ENCODE measurements around the gene WRAP53. TPM values are rescaled to one million over a fixed set of nuclear protein-coding genes. Genes with fewer than 3 reads are reported as not detected.

WRAP53 gene
- total and polyA plus RNA-seq, 4 experiments from 2014 or later, result 9.8 to 13.1 (median 12.2) TPM

- H3K36me3 Mint-ChIP-seq, result peaks cover 40 to 42% of the 10 kb centered on the region in 2 donors
- Histone ChIP-seq H3K27ac (ENCODE audit: low read depth, low read length) (no peak overlapping the region), H3K4me3 (ENCODE audit: low read length in 2 of 2) (no peak overlapping the region), H3K27me3 (ENCODE audit: insufficient read depth, low read length) (no peaks in the 10 kb centered on the region), H3K9me3 (ENCODE audit: control insufficient read depth in 1 of 2, low read length in 2 of 2) (peaks cover 6 to 7% of the 10 kb centered on the region in 2 donors), H3K4me1 (ENCODE audit: insufficient read depth, low read length) (no peaks in the 10 kb centered on the region), H3K36me3 (ENCODE audit: insufficient read depth, low read length) (peaks cover 27% of the 10 kb centered on the region)
- H3K4me3 Mint-ChIP-seq, result no peak overlapping the region
- intact Hi-C loops (cut with micrococcal nuclease), result no loop called here
- H3K4me1 Mint-ChIP-seq, result peaks cover 7 to 18% (median 10%) of the 10 kb centered on the region in 4 donors
- peak overlapping the region in 3 of 7 donors; percentile 5 to 54 (median 12) for H3K27ac Mint-ChIP-seq
- no peaks in the 10 kb centered on the region for H3K27me3 Mint-ChIP-seq
- peaks cover 0 to 11% (median 6%) of the 10 kb centered on the region in 8 donors for H3K9me3 Mint-ChIP-seq
- ChIA-PET CTCF (ENCODE audit: partially characterized antibody) (interaction anchor here (2.0 kb wide), 1 partner anchor 9 kb away, joined by 8 read pairs; the partner anchor contains the start of gene TP53), POLR2A (ENCODE audit: partially characterized antibody) (interaction anchor here (2.2 kb wide), 1 partner anchor 9 kb away, joined by 9 read pairs; the partner anchor contains the start of gene TP53)
- DNase-seq, result no peak
Observed at GRCh38 chr17:7677388-7678067, 10.7 kb upstream of the WRAP53 start.

- Mint-ChIP-seq H3K36me3 (peaks cover under 1 to 35% of the 10 kb centered on the region in 2 donors), H3K4me1 (peaks cover 16 to 56% (median 40%) of the 10 kb centered on the region in 4 donors), H3K4me3 (peak overlapping the region; percentile 93 to 98 (median 96)), H3K9me3 (peaks cover 0 to 10% (median 0%) of the 10 kb centered on the region in 8 donors), H3K27ac (peak overlapping the region; percentile 98 to 100 (median 99)), H3K27me3 (no peaks in the 10 kb centered on the region)
- ChIA-PET POLR2A (ENCODE audit: partially characterized antibody) (interaction anchor here (0.7 to 6.8 kb wide), 17 partner anchors 8 to 472 kb away, joined by 3 to 116 read pairs (median 28); partner anchors contain the start of genes ATP1B2, CD68, CNTROB and CYB5D1), CTCF (ENCODE audit: partially characterized antibody) (interaction anchor here (1.3 to 6.4 kb wide), 5 partner anchors 34 to 329 kb away, joined by 3 to 56 read pairs (median 4); partner anchors contain the start of genes FXR2 and SHBG)
- peak overlapping the region; percentile 100 for H3K4me3 ChIP-seq (ENCODE audit: low read length in 2 of 2)
- intact Hi-C loops (cut with micrococcal nuclease), result loop anchor here (5.0 kb wide), 4 partner anchors 157 to 638 kb away; partner anchors contain the start of gene KCTD11
- peak in 3 of 5 donors; percentile 32 to 41 (median 33) for DNase-seq
- H3K27me3 ChIP-seq (ENCODE audit: insufficient read depth, low read length), result no peaks in the 10 kb centered on the region
- peak overlapping the region; percentile 99 for H3K27ac ChIP-seq (ENCODE audit: low read depth, low read length)
- H3K9me3 ChIP-seq (ENCODE audit: control insufficient read depth in 1 of 2, low read length in 2 of 2), result no peaks in the 10 kb centered on the region
- peaks cover 40% of the 10 kb centered on the region for H3K4me1 ChIP-seq (ENCODE audit: insufficient read depth, low read length)
- H3K36me3 ChIP-seq (ENCODE audit: insufficient read depth, low read length), result no peaks in the 10 kb centered on the region
Observed at GRCh38 chr17:7684851-7685532, 3.3 kb upstream of the WRAP53 start.

- Histone ChIP-seq H3K9me3 (ENCODE audit: control insufficient read depth in 1 of 2, low read length in 2 of 2) (no peaks in the 10 kb centered on the region), H3K4me1 (ENCODE audit: insufficient read depth, low read length) (peaks cover 40% of the 10 kb centered on the region), H3K27me3 (ENCODE audit: insufficient read depth, low read length) (no peaks in the 10 kb centered on the region), H3K27ac (ENCODE audit: low read depth, low read length) (peak overlapping the region; percentile 99), H3K4me3 (ENCODE audit: low read length in 2 of 2) (peak overlapping the region; percentile 100), H3K36me3 (ENCODE audit: insufficient read depth, low read length) (no peaks in the 10 kb centered on the region)
- intact Hi-C loops (cut with micrococcal nuclease), result loop anchor here (1.0 to 5.0 kb wide), 12 partner anchors 58 to 638 kb away; partner anchors contain the start of genes KCTD11, MPDU1, NAA38 and POLR2A
- peaks cover 0 to 10% (median 0%) of the 10 kb centered on the region in 8 donors for H3K9me3 Mint-ChIP-seq
- POLR2A ChIA-PET (ENCODE audit: partially characterized antibody), result interaction anchor here (0.7 to 6.8 kb wide), 50 partner anchors 9 to 1268 kb away, joined by 3 to 116 read pairs (median 11); partner anchors contain the start of genes ACAP1, ATP1B2, CD68 and CNTROB
- DNase-seq, result peak; percentile 91 to 95 (median 94)
- peaks cover 19 to 59% (median 41%) of the 10 kb centered on the region in 4 donors for H3K4me1 Mint-ChIP-seq
- H3K36me3 Mint-ChIP-seq, result peaks cover 5 to 38% of the 10 kb centered on the region in 2 donors
- CTCF ChIA-PET (ENCODE audit: partially characterized antibody), result interaction anchor here (0.6 to 6.4 kb wide), 18 partner anchors 8 to 640 kb away, joined by 3 to 56 read pairs (median 7); partner anchors contain the start of genes FXR2, MPDU1, SAT2 and SENP3
- no peaks in the 10 kb centered on the region for H3K27me3 Mint-ChIP-seq
- H3K27ac Mint-ChIP-seq, result peak overlapping the region; percentile 98 to 100 (median 99)
- peak overlapping the region; percentile 93 to 98 (median 96) for H3K4me3 Mint-ChIP-seq
Observed at GRCh38 chr17:7685533-7686221, 2.6 kb upstream of the WRAP53 start.

GRCh38 chr17:7686222-7687071 lies 1.8 kb upstream of the WRAP53 start:
- ChIA-PET POLR2A (ENCODE audit: partially characterized antibody) (interaction anchor here (0.6 to 6.8 kb wide), 69 partner anchors 10 to 1267 kb away, joined by 3 to 116 read pairs (median 6); partner anchors contain the start of genes ACAP1, ATP1B2, CD68 and CNTROB), CTCF (ENCODE audit: partially characterized antibody) (interaction anchor here (0.6 to 6.4 kb wide), 40 partner anchors 7 to 641 kb away, joined by 3 to 56 read pairs (median 4); partner anchors contain the start of genes ATP1B2, FXR2, MPDU1 and NEURL4)
- Mint-ChIP-seq H3K4me3 (peak overlapping the region; percentile 93 to 98 (median 96)), H3K9me3 (peaks cover 0 to 10% (median 0%) of the 10 kb centered on the region in 8 donors), H3K27ac (peak overlapping the region; percentile 98 to 100 (median 99)), H3K4me1 (peaks cover 19 to 59% (median 41%) of the 10 kb centered on the region in 4 donors), H3K36me3 (peaks cover 8 to 40% of the 10 kb centered on the region in 2 donors), H3K27me3 (no peaks in the 10 kb centered on the region)
- peak; percentile 86 to 94 (median 92) for DNase-seq
- intact Hi-C loops (cut with micrococcal nuclease), result loop anchor here (1.0 to 5.0 kb wide), 12 partner anchors 59 to 639 kb away; partner anchors contain the start of genes KCTD11, MPDU1, NAA38 and POLR2A
- H3K27me3 ChIP-seq (ENCODE audit: insufficient read depth, low read length), result no peaks in the 10 kb centered on the region
- H3K4me1 ChIP-seq (ENCODE audit: insufficient read depth, low read length), result peaks cover 40% of the 10 kb centered on the region
- no peaks in the 10 kb centered on the region for H3K36me3 ChIP-seq (ENCODE audit: insufficient read depth, low read length)
- peak overlapping the region; percentile 100 for H3K4me3 ChIP-seq (ENCODE audit: low read length in 2 of 2)
- H3K9me3 ChIP-seq (ENCODE audit: control insufficient read depth in 1 of 2, low read length in 2 of 2), result no peaks in the 10 kb centered on the region
- H3K27ac ChIP-seq (ENCODE audit: low read depth, low read length), result peak overlapping the region; percentile 99

- ChIA-PET CTCF (ENCODE audit: partially characterized antibody) (interaction anchor here (0.6 to 6.4 kb wide), 48 partner anchors 8 to 641 kb away, joined by 3 to 56 read pairs (median 4); partner anchors contain the start of genes ACAP1, ALOXE3, ATP1B2 and FXR2), POLR2A (ENCODE audit: partially characterized antibody) (interaction anchor here (0.6 to 6.8 kb wide), 67 partner anchors 8 to 1267 kb away, joined by 3 to 116 read pairs (median 6); partner anchors contain the start of genes ACAP1, ATP1B2, CD68 and CNTROB)
- Mint-ChIP-seq H3K9me3 (peaks cover 0 to 10% (median 0%) of the 10 kb centered on the region in 8 donors), H3K4me1 (peaks cover 19 to 57% (median 41%) of the 10 kb centered on the region in 4 donors), H3K36me3 (peaks cover 8 to 40% of the 10 kb centered on the region in 2 donors), H3K27ac (peak within 1 kb of the TSS; percentile 98 to 100 (median 99)), H3K4me3 (peak within 1 kb of the TSS; percentile 93 to 98 (median 96)), H3K27me3 (no peaks in the 10 kb centered on the region)
- H3K27me3 ChIP-seq (ENCODE audit: insufficient read depth, low read length), result no peaks in the 10 kb centered on the region
- peak within 1 kb of the TSS; percentile 100 for H3K4me3 ChIP-seq (ENCODE audit: low read length in 2 of 2)
- H3K36me3 ChIP-seq (ENCODE audit: insufficient read depth, low read length), result no peaks in the 10 kb centered on the region
- peaks cover 40% of the 10 kb centered on the region for H3K4me1 ChIP-seq (ENCODE audit: insufficient read depth, low read length)
- H3K9me3 ChIP-seq (ENCODE audit: control insufficient read depth in 1 of 2, low read length in 2 of 2), result no peaks in the 10 kb centered on the region
- intact Hi-C loops (cut with micrococcal nuclease), result loop anchor here (2.0 to 5.0 kb wide), 6 partner anchors 155 to 640 kb away; partner anchors contain the start of genes KCTD11 and POLR2A
- peak within 1 kb of the TSS; percentile 99 for H3K27ac ChIP-seq (ENCODE audit: low read depth, low read length)
- DNase-seq, result peak; percentile 86 to 95 (median 89)
Observed at GRCh38 chr17:7687072-7687907, 987 bp upstream of the WRAP53 start, which contains the start of gene TP53. Gene TP53 (minus strand): TSS chr17:7687490. CDS start chr17:7676594, 10,896 bp downstream.

All from CD4-positive, alpha-beta memory T cell (primary cell).